Chondrocyte (in vitro differentiated cells): ENCODE results near the gene CCDC116. TPM values are rescaled to one million over a fixed set of nuclear protein-coding genes. Genes with fewer than 3 reads are reported as not detected.
"Not testable (repeated sequence)": the region's sequence is repeated elsewhere in the genome, so short reads cannot be mapped to it uniquely, and the experiment has no call there.

Source experiments
- DNase-seq: peaks from one replicate; pipeline ENCODE4 v3.0.0; 2021; ENCODE audit warnings: mixed read lengths, low spot score
- H3K27ac Mint-ChIP-seq: one replicate; pipeline ENCODE4 v1.8.0; 2021; ENCODE audit warnings: mild to moderate bottlenecking, moderate library complexity, mixed read lengths; ENCODE audit not compliant: unreplicated experiment
- H3K27me3 Mint-ChIP-seq: 2 replicates; pipeline ENCODE4 v1.8.0; 2021; ENCODE audit warnings: low read depth, mixed read lengths
- H3K36me3 Mint-ChIP-seq: 2 replicates; pipeline ENCODE4 v1.8.0; 2021; ENCODE audit warnings: low read depth, mixed read lengths
- H3K4me1 Mint-ChIP-seq: 2 replicates; pipeline ENCODE4 v1.8.0; 2021; ENCODE audit warnings: low read depth, mild to moderate bottlenecking, mixed read lengths
- H3K4me3 Mint-ChIP-seq: one replicate; pipeline ENCODE4 v1.8.0; 2021; ENCODE audit warnings: mild to moderate bottlenecking, moderate library complexity, mixed read lengths; ENCODE audit not compliant: unreplicated experiment
- H3K9me3 Mint-ChIP-seq: 2 replicates; pipeline ENCODE4 v1.8.0; 2021; ENCODE audit warnings: low read depth, mixed read lengths
- total RNA-seq: library from RNA; stranded (reverse); gene quantifications from 3 replicates; pipeline ENCODE4 v1.2.1, GENCODE V29; 2021
- TF ChIP-seq, protein P1 (sequence below): fragments of 200-600 bp; sonication (generic); IDR thresholded peaks from 2 replicates; pipeline ENCODE4 v1.5.0; 2021; ENCODE audit warnings: antibody characterized with exemption, mild to moderate bottlenecking, moderate library complexity

Gene CCDC116
- total RNA-seq, 1 donor from 2014 or later = 0.47 TPM

DNA sequence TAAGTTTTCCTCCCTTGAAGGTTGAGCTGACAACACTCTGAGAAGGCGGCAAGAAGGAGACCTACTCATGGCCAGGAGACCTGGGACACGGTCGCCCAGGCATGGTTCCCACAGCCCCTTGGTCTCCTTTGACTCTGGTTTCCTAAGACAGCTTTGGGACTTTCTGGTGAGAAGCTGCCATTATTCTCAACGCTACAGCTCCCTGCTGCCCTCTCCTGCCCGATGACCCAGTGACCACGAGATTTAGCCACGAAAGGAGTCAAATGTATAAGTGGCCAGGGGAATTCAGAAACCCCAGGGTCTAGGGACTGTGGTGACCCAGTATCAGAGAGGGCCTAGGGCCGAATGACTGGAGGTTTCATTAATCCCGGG lies 8.8 kb downstream of the CCDC116 start:
- H3K27me3 Mint-ChIP-seq = no peaks in the 10 kb centered on the region
- H3K27ac Mint-ChIP-seq = peak overlapping the region; percentile 90
- H3K4me1 Mint-ChIP-seq = peaks cover 24% of the 10 kb centered on the region
- no peak for DNase-seq
- H3K36me3 Mint-ChIP-seq = peaks cover 4% of the 10 kb centered on the region
- TF ChIP-seq, protein P1, sequence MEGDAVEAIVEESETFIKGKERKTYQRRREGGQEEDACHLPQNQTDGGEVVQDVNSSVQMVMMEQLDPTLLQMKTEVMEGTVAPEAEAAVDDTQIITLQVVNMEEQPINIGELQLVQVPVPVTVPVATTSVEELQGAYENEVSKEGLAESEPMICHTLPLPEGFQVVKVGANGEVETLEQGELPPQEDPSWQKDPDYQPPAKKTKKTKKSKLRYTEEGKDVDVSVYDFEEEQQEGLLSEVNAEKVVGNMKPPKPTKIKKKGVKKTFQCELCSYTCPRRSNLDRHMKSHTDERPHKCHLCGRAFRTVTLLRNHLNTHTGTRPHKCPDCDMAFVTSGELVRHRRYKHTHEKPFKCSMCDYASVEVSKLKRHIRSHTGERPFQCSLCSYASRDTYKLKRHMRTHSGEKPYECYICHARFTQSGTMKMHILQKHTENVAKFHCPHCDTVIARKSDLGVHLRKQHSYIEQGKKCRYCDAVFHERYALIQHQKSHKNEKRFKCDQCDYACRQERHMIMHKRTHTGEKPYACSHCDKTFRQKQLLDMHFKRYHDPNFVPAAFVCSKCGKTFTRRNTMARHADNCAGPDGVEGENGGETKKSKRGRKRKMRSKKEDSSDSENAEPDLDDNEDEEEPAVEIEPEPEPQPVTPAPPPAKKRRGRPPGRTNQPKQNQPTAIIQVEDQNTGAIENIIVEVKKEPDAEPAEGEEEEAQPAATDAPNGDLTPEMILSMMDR = peak; percentile 73
- peak overlapping the region; percentile 87 for H3K4me3 Mint-ChIP-seq
- no peaks in the 10 kb centered on the region for H3K9me3 Mint-ChIP-seq

DNA sequence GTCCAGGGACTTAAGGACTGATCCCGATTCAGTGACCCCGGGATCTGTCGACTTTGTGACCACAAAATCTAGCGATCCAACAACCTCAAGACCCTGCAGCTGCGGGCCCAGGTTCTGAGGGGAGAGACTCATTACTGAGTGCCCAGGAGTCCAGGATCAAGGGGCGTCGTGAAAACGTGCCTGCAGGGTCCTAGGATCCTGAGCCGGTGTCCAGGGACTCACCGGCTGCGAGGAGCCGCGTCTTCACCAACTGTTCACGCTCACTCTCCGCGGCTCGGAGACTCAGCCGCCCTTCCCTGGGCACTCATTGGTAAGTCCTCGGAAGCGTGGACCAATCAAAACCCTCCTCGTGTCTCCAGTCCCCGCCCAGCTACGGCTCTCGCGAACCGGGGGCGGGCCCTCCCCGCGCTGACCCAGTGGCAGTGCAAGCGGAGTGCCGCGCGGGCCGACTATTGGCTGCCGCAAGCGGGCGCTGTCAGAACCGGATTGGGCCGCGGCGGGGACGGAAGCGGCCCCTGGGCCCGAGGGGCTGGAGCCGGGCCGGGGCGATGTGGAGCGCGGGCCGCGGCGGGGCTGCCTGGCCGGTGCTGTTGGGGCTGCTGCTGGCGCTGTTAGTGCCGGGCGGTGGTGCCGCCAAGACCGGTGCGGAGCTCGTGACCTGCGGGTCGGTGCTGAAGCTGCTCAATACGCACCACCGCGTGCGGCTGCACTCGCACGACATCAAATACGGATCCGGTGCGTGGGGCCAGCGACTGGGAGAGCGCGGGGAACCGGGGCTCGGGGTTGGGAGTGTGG lies 9.4 kb downstream of the CCDC116 start, which contains the start of gene SDF2L1:
SDF2L1 (plus strand) TSS at position 514 of the 795 bp plus-strand sequence; CDS start at position 549, 35 bp downstream.
- H3K9me3 Mint-ChIP-seq = no peaks in the 10 kb centered on the region
- H3K4me3 Mint-ChIP-seq = peak within 1 kb of the TSS; percentile 87
- DNase-seq = peak; percentile 99
- H3K27ac Mint-ChIP-seq = peak within 1 kb of the TSS; percentile 90
- H3K27me3 Mint-ChIP-seq = no peaks in the 10 kb centered on the region
- peaks cover 4% of the 10 kb centered on the region for H3K36me3 Mint-ChIP-seq
- TF ChIP-seq, protein P1 = peak; percentile 58
- H3K4me1 Mint-ChIP-seq = peaks cover 29% of the 10 kb centered on the region

DNA sequence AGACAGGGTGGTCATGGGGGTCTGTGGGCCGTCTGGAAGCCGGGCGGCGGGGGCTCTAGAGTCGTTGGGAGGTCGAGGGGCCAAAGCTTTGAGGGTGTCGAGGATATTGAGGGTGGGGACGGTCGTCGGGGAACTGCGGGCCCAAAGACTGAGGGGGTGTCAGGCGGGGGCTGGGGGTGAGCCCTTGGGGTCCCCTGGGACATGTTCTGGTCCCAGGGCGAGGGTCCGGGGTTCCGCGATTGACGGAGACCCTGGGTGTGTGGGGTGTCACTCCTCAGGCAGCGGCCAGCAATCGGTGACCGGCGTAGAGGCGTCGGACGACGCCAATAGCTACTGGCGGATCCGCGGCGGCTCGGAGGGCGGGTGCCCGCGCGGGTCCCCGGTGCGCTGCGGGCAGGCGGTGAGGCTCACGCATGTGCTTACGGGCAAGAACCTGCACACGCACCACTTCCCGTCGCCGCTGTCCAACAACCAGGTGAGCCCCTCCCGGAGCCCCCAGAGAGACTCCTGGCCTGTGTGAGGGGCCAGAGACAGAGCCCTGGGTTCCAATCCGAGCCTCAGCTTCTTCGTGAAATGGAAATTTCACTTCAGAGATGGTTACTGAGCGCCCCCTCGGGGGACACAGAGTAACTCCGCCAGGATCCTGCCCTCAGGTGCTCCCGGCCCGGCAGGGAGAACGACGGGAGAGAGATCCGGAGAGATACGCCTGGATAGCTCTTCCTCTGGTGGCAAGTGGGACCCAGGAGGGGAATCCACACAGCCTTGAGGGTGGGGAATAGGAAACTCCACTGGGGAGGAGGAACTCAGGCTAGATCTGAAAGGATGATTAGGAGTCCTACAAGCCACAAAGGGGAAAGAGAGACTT lies 10.3 kb downstream of the CCDC116 start:
- peaks cover 29% of the 10 kb centered on the region for H3K4me1 Mint-ChIP-seq
- H3K4me3 Mint-ChIP-seq = peak overlapping the region; percentile 87
- TF ChIP-seq, protein P1 = peak; percentile 84
- H3K27me3 Mint-ChIP-seq = no peaks in the 10 kb centered on the region
- H3K27ac Mint-ChIP-seq = peak overlapping the region; percentile 90
- H3K9me3 Mint-ChIP-seq = no peaks in the 10 kb centered on the region
- DNase-seq = no peak
- peaks cover 4% of the 10 kb centered on the region for H3K36me3 Mint-ChIP-seq

GRCh38 chr22:21643533-21644357 lies 11.2 kb downstream of the CCDC116 start:
- Mint-ChIP-seq H3K27me3 (no peaks in the 10 kb centered on the region), H3K4me1 (peaks cover 29% of the 10 kb centered on the region), H3K36me3 (peaks cover 4% of the 10 kb centered on the region), H3K4me3 (peak overlapping the region; percentile 87), H3K27ac (no peak overlapping the region), H3K9me3 (no peaks in the 10 kb centered on the region)
- DNase-seq = no peak
- TF ChIP-seq, protein P1 = no peak

DNA sequence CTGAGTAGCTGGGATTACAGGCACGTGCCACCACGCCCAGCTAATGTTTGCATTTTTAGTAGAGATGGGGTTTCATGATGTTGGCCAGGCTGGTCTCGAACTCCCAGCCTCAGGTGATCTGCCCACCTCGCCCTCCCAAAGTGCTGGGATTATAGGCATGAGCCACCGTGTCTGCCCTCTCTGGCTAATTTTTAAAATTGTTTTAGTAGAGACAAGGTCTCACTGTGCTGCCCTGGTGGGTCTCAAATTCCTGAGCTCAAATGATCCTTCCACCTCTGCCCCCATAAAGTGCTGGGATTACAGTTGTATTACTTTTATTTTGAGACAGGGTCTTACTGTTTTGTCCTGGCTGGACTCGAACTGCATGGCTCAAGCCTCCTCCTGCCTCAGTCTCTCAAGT lies 13.0 kb downstream of the CCDC116 start:
- not testable (repeated sequence) for H3K4me3 Mint-ChIP-seq

More for the DNA sequence above, 13.0 kb downstream of the CCDC116 start:
- not testable (repeated sequence) for H3K36me3 Mint-ChIP-seq, H3K27me3 Mint-ChIP-seq, DNase-seq, H3K9me3 Mint-ChIP-seq, H3K27ac Mint-ChIP-seq
- H3K4me1 Mint-ChIP-seq = peaks cover 32% of the 10 kb centered on the region
